Gastrocnemius medialis (tissue), 4 donors: ENCODE results near the gene AFTPH. TPM values are rescaled to one million over a fixed set of nuclear protein-coding genes. Genes with fewer than 3 reads are reported as not detected.

Experiments used
- ATAC-seq, 2 donors: fragments of 150-250 bp; one replicate each; pipeline ENCODE4 v1.9.1; 2016
- DNase-seq, 2 donors: peaks; one replicate each; pipeline ENCODE4 v3.0.0-alpha.2; 2019
- H3K27ac ChIP-seq, 4 donors: fragments of 200-600 bp; sonication (generic); 1 replicate in 1 of 4; 2 replicates in 3 of 4; pipeline ENCODE4 v1.5.1; 2016 to 2018; ENCODE audit warnings: mild to moderate bottlenecking in 2 of 4, moderate library complexity in 1 of 4
- H3K27me3 ChIP-seq, 3 donors: fragments of 200-600 bp; sonication (generic) in 2 of 3; 1 replicate in 1 of 3; 2 replicates in 2 of 3; pipeline versions ENCODE4 v1.5.1 to v1.6.0; 2016 to 2019; ENCODE audit warnings: mild to moderate bottlenecking in 1 of 3, moderate library complexity in 1 of 3
- H3K36me3 ChIP-seq, 2 donors: fragments of 200-600 bp; sonication (generic) in 1 of 2; one replicate each; pipeline ENCODE4 v1.5.1; 2017 to 2018
- H3K4me1 ChIP-seq, 2 donors: fragments of 200-600 bp; sonication (generic) in 1 of 2; one replicate each; pipeline ENCODE4 v1.5.1; 2016 to 2017; ENCODE audit warnings: mild to moderate bottlenecking in 2 of 2
- H3K4me3 ChIP-seq, 4 donors: fragments of 200-600 bp; sonication (generic) in 3 of 4; 1 replicate in 1 of 4; 2 replicates in 3 of 4; pipeline ENCODE4 v1.5.1; 2016 to 2019; ENCODE audit warnings: mild to moderate bottlenecking in 2 of 4
- H3K9me3 ChIP-seq, 3 donors: fragments of 200-600 bp; sonication (generic) in 2 of 3; 1 replicate in 1 of 3; 2 replicates in 2 of 3; pipeline ENCODE4 v1.5.1; 2016 to 2019
- POLR2A ChIP-seq, 2 donors: fragments of 450-650 bp; IDR thresholded peaks; one replicate each; pipeline ENCODE4 v1.6.1; 2017; ENCODE audit warnings: antibody characterized with exemption in 2 of 2, mild to moderate bottlenecking in 2 of 2, moderate library complexity in 2 of 2
- in situ Hi-C, 4 donors: fragments of 200-750 bp; cut with MboI; loops; one replicate each; pipeline versions ENCODE4 v1.15.0 to v1.8.0; 2017; ENCODE audit warnings: low sequenced_read_pairs in 4 of 4
- intact Hi-C: fragments of 100-400 bp; cut with DNase I; formaldehyde crosslinking; loops from one replicate; pipeline ENCODE4 v1.15.1; 2023; ENCODE audit warnings: low total_unique reads
- total RNA-seq, 4 donors: library from RNA; depleted of rRNA; stranded (reverse); fragments of >200 nt; gene quantifications; one replicate each; pipeline versions ENCODE4 v1.1.0 to v1.2.3, GENCODE V29; 2016
- TF ChIP-seq, protein P1 (sequence below), 5 experiments: fragments of 450-650 bp in 3 of 5; fragments of 200-600 bp in 2 of 5; sonication (generic) in 2 of 5; IDR thresholded peaks in 4 of 5; conservative IDR thresholded peaks in 1 of 5; 1 replicate in 4 of 5; 2 replicates in 1 of 5; pipeline ENCODE4 v1.5.1; 2016 to 2019; ENCODE audit warnings: antibody characterized with exemption in 5 of 5, mild to moderate bottlenecking in 3 of 5, moderate library complexity in 3 of 5

The AFTPH gene
- total RNA-seq, 4 donors from 2014 or later = 13.9 to 18.1 (median 14.8) TPM

DNA sequence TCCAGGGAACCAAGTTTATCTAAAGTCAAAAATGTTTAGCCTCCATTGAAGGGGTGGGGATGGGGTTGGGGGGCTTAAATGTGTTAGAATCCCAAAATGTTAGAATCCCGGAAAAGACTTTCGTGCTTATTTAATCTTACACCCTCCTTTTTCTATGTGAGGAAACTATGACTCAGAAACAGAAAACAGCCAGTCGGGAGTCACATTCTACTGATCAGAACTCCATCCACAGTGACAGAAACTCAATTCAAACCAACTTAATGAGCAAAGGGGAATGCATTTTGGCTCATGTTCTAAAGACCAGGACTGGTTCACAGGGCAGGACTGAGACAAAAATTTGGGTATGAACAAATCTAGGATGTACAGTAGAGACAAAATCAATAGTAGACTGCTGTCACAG is 31.9 kb upstream of the AFTPH start:
- no peak for TF ChIP-seq POLR2A (IDR thresholded peaks at IDR 0.05)
- TF ChIP-seq, protein P1, sequence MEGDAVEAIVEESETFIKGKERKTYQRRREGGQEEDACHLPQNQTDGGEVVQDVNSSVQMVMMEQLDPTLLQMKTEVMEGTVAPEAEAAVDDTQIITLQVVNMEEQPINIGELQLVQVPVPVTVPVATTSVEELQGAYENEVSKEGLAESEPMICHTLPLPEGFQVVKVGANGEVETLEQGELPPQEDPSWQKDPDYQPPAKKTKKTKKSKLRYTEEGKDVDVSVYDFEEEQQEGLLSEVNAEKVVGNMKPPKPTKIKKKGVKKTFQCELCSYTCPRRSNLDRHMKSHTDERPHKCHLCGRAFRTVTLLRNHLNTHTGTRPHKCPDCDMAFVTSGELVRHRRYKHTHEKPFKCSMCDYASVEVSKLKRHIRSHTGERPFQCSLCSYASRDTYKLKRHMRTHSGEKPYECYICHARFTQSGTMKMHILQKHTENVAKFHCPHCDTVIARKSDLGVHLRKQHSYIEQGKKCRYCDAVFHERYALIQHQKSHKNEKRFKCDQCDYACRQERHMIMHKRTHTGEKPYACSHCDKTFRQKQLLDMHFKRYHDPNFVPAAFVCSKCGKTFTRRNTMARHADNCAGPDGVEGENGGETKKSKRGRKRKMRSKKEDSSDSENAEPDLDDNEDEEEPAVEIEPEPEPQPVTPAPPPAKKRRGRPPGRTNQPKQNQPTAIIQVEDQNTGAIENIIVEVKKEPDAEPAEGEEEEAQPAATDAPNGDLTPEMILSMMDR (IDR thresholded peaks at IDR 0.05 in 4 of 5, conservative IDR thresholded peaks at IDR 0.05 in 1 of 5) = no peak
- intact Hi-C loops = no loop called here
- no peaks in the 10 kb centered on the region for H3K9me3 ChIP-seq
- no peak overlapping the region for H3K4me3 ChIP-seq
- DNase-seq (no peak), ATAC-seq (no peak)
- in situ Hi-C loops = loop anchor here in 3 of 4 donors (25.0 kb wide), 2 partner anchors 430 to 455 kb away; no protein-coding TSS in a partner anchor
- H3K4me1 ChIP-seq = peaks cover 5 to 12% of the 10 kb centered on the region in 2 donors
- H3K27me3 ChIP-seq = no peaks in the 10 kb centered on the region
- H3K36me3 ChIP-seq = no peaks in the 10 kb centered on the region
- no peak overlapping the region for H3K27ac ChIP-seq

DNA sequence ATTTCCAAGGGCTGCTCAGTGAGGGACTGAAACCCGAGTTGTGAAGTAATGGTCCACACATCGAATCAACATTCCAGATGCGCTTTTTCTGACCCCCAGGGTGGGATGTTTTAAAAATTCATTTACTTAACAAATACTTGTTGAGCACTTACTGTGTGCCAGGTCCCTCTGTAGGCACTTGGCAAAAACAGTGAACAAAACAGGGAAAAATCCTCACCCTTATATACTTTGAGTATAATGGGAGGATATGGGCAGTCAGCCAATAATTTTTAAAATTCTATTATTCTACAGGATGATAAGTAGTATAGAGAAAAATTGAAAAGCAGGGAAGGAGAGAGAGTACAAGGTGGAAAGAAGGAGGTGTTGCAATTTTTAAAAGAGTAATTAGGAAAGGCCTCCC is 31.3 kb upstream of the AFTPH start:
- ATAC-seq (no peak), DNase-seq (no peak)
- Histone ChIP-seq H3K9me3 (no peaks in the 10 kb centered on the region), H3K27ac (no peak overlapping the region), H3K4me1 (peaks cover 5 to 12% of the 10 kb centered on the region in 2 donors), H3K36me3 (no peaks in the 10 kb centered on the region), H3K4me3 (no peak overlapping the region), H3K27me3 (no peaks in the 10 kb centered on the region)
- TF ChIP-seq, protein P1 (IDR thresholded peaks at IDR 0.05 in 4 of 5, conservative IDR thresholded peaks at IDR 0.05 in 1 of 5) = no peak
- no peak for TF ChIP-seq POLR2A (IDR thresholded peaks at IDR 0.05)
- intact Hi-C loops = no loop called here
- in situ Hi-C loops = loop anchor here in 3 of 4 donors (25.0 kb wide), 2 partner anchors 431 to 456 kb away; no protein-coding TSS in a partner anchor

GRCh38 chr2:64493788-64494187 is 30.3 kb upstream of the AFTPH start:
- intact Hi-C loops = no loop called here

DNA sequence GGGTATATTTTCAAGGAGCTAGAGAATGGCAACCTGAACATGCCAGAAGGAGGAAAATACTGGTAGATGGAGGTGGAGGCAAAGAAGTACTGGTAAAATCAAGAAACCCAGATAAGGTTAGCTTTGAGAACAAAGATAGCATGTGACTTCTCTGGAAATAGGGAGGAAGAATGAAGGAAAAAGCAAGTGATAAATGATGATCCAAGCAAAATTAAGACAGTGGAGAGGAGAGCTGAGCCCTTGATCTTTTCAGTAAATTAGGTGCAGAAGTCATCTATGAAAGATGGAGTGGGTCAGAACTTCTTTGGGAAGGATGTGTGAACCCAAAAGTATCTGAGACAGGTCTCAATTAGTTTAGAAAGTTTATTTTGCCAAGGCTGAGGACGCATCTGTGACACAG is 25.7 kb upstream of the AFTPH start:
- TF ChIP-seq, protein P1 (IDR thresholded peaks at IDR 0.05 in 4 of 5, conservative IDR thresholded peaks at IDR 0.05 in 1 of 5) = no peak
- TF ChIP-seq POLR2A (IDR thresholded peaks at IDR 0.05) = no peak
- in situ Hi-C loops (loop anchor here in 3 of 4 donors (25.0 kb wide), 2 partner anchors 436 to 461 kb away; no protein-coding TSS in a partner anchor), intact Hi-C loops (no loop called here)

More at GRCh38 chr2:64493788-64494187, 30.3 kb upstream of the AFTPH start:
- Histone ChIP-seq H3K36me3 (no peaks in the 10 kb centered on the region), H3K9me3 (no peaks in the 10 kb centered on the region), H3K27ac (no peak overlapping the region), H3K4me1 (peaks cover 0 to 6% of the 10 kb centered on the region in 2 donors), H3K27me3 (no peaks in the 10 kb centered on the region), H3K4me3 (no peak overlapping the region)
- DNase-seq (no peak), ATAC-seq (no peak)
- TF ChIP-seq, protein P1 (IDR thresholded peaks at IDR 0.05 in 4 of 5, conservative IDR thresholded peaks at IDR 0.05 in 1 of 5) = no peak
- no peak for TF ChIP-seq POLR2A (IDR thresholded peaks at IDR 0.05)
- in situ Hi-C loops = loop anchor here in 3 of 4 donors (25.0 kb wide), 2 partner anchors 431 to 456 kb away; no protein-coding TSS in a partner anchor

GRCh38 chr2:64500549-64500948 is 23.6 kb upstream of the AFTPH start:
- DNase-seq = no peak
- no peaks in the 10 kb centered on the region for H3K36me3 ChIP-seq
- H3K27ac ChIP-seq = no peak overlapping the region
- no peak for ATAC-seq
- no peak overlapping the region for H3K4me3 ChIP-seq
- in situ Hi-C loops (no loop called here), intact Hi-C loops (no loop called here)
- no peaks in the 10 kb centered on the region for H3K9me3 ChIP-seq
- TF ChIP-seq, protein P1 (IDR thresholded peaks at IDR 0.05 in 4 of 5, conservative IDR thresholded peaks at IDR 0.05 in 1 of 5) = no peak
- TF ChIP-seq POLR2A (IDR thresholded peaks at IDR 0.05) = no peak
- no peaks in the 10 kb centered on the region for H3K27me3 ChIP-seq
- no peaks in the 10 kb centered on the region for H3K4me1 ChIP-seq

More for the DNA sequence above, 25.7 kb upstream of the AFTPH start:
- H3K4me3 ChIP-seq = no peak overlapping the region
- H3K9me3 ChIP-seq = no peaks in the 10 kb centered on the region
- no peaks in the 10 kb centered on the region for H3K4me1 ChIP-seq
- no peak overlapping the region for H3K27ac ChIP-seq
- no peak for DNase-seq
- no peaks in the 10 kb centered on the region for H3K36me3 ChIP-seq
- no peaks in the 10 kb centered on the region for H3K27me3 ChIP-seq
- ATAC-seq = no peak
